ENCODE data around the gene TRDMT1. TPM values are rescaled to one million over a fixed set of nuclear protein-coding genes. Genes with fewer than 3 reads are reported as not detected.

Gene TRDMT1
- total and polyA plus RNA-seq, 2 donors (not counting 1 experiment from before 2014, with no cell fraction given): 3.0 to 20.4 TPM

- H3K9me3 ChIP-seq (ENCODE audit: control extremely low read depth in 1 of 3, control insufficient read depth in 2 of 3, insufficient read depth in 1 of 3, low read length in 2 of 3): no peaks in the 10 kb centered on the region
- no peak overlapping the region for H3K4me2 ChIP-seq (replicated peaks; ENCODE audit: low read depth, low read length, poor library complexity, severe bottlenecking)
- no CpG with 5 or more reads among the region's 4 CpGs for WGBS (ENCODE audit: insufficient coverage)
- no peak overlapping the region for H3K9ac ChIP-seq (ENCODE audit: low read length)
- Mint-ChIP-seq H3K4me1 (peaks cover 27% of the 10 kb centered on the region), H3K9me3 (ENCODE audit: insufficient read depth) (no peaks in the 10 kb centered on the region), H3K27ac (no peak overlapping the region), H3K4me3 (no peak overlapping the region), H3K27me3 (no peaks in the 10 kb centered on the region)
- H4K20me1 ChIP-seq (ENCODE audit: control insufficient read depth, insufficient read depth, low read length, poor library complexity, severe bottlenecking): peaks cover 26% of the 10 kb centered on the region
- H3K79me2 ChIP-seq (ENCODE audit: control insufficient read depth, insufficient read depth, low read length): peaks cover 49% of the 10 kb centered on the region
- no peak for DNase-seq
- H2AFZ ChIP-seq (ENCODE audit: insufficient read depth, low read depth, low read length, poor library complexity, severe bottlenecking): no peak overlapping the region
- H3K27me3 ChIP-seq (replicated peaks in 1 of 4; ENCODE audit: control extremely low read depth in 1 of 4, control insufficient read depth in 3 of 4, insufficient read depth in 4 of 4, low read length in 3 of 4): no peaks in the 10 kb centered on the region
- CTCF ChIA-PET: interaction anchor here (7.0 kb wide), 1 partner anchor 25 kb away, joined by 94 read pairs; the partner anchor contains the start of gene TRDMT1
- H3K27ac ChIP-seq (ENCODE audit: low read length in 2 of 2): no peak overlapping the region
- no peak for ATAC-seq (ENCODE audit: low read depth)
- no peak for TF ChIP-seq EZH2 (IDR thresholded peaks at IDR 0.05; ENCODE audit: borderline replicate concordance, insufficient read depth, low read depth, low read length, poor library complexity, severe bottlenecking)
- TF ChIP-seq CTCF (IDR thresholded peaks at IDR 0.05): no peak
- POLR2A ChIA-PET: no interaction called here
- H3K4me3 ChIP-seq (ENCODE audit: control extremely low read depth in 1 of 5, extremely low read depth in 1 of 5, insufficient read depth in 1 of 5, low read depth in 2 of 5, low read length in 4 of 5): no peak overlapping the region
- intact Hi-C loops (cut with micrococcal nuclease): loop anchor here (5.0 kb wide), 1 partner anchor 416 kb away; the partner anchor contains the start of gene STAM
- peaks cover 0 to 1% of the 10 kb centered on the region in 2 experiments for H3K36me3 ChIP-seq (replicated peaks in 1 of 2; ENCODE audit: control extremely low read depth in 1 of 2, control insufficient read depth in 1 of 2, extremely low read depth in 1 of 2, insufficient read depth in 2 of 2, low read length in 1 of 2)
- peaks cover 15 to 20% of the 10 kb centered on the region in 2 donors for H3K4me1 ChIP-seq (ENCODE audit: control insufficient read depth in 2 of 2, insufficient read depth in 2 of 2, low read length in 2 of 2)
Observed at GRCh38 chr10:17225808-17226207, 24.3 kb upstream of the TRDMT1 start.

GRCh38 chr10:17222329-17222728, 20.9 kb upstream of the TRDMT1 start:
- peaks cover 10 to 12% of the 10 kb centered on the region in 2 donors for H3K4me1 ChIP-seq (ENCODE audit: control insufficient read depth in 2 of 2, insufficient read depth in 2 of 2, low read length in 2 of 2)
- no peaks in the 10 kb centered on the region for H3K36me3 ChIP-seq (replicated peaks in 1 of 2; ENCODE audit: control extremely low read depth in 1 of 2, control insufficient read depth in 1 of 2, extremely low read depth in 1 of 2, insufficient read depth in 2 of 2, low read length in 1 of 2)
- H2AFZ ChIP-seq (ENCODE audit: insufficient read depth, low read depth, low read length, poor library complexity, severe bottlenecking): no peak overlapping the region
- ChIA-PET POLR2A (no interaction called here), CTCF (interaction anchor here (0.8 to 1.1 kb wide), 2 partner anchors 11 to 407 kb away, joined by 3 to 5 read pairs; no protein-coding TSS in a partner anchor)
- H3K79me2 ChIP-seq (ENCODE audit: control insufficient read depth, insufficient read depth, low read length): peaks cover 50% of the 10 kb centered on the region
- H3K27me3 ChIP-seq (replicated peaks in 1 of 4; ENCODE audit: control extremely low read depth in 1 of 4, control insufficient read depth in 3 of 4, insufficient read depth in 4 of 4, low read length in 3 of 4): no peaks in the 10 kb centered on the region
- no peak overlapping the region for H3K4me3 ChIP-seq (ENCODE audit: control extremely low read depth in 1 of 5, extremely low read depth in 1 of 5, insufficient read depth in 1 of 5, low read depth in 2 of 5, low read length in 4 of 5)
- no peak for DNase-seq
- no peak overlapping the region for H3K9ac ChIP-seq (ENCODE audit: low read length)
- TF ChIP-seq CTCF (IDR thresholded peaks at IDR 0.05): no peak
- TF ChIP-seq EZH2 (IDR thresholded peaks at IDR 0.05; ENCODE audit: borderline replicate concordance, insufficient read depth, low read depth, low read length, poor library complexity, severe bottlenecking): no peak
- ATAC-seq (ENCODE audit: low read depth): no peak
- no peaks in the 10 kb centered on the region for H3K9me3 ChIP-seq (ENCODE audit: control extremely low read depth in 1 of 3, control insufficient read depth in 2 of 3, insufficient read depth in 1 of 3, low read length in 2 of 3)
- H3K4me2 ChIP-seq (replicated peaks; ENCODE audit: low read depth, low read length, poor library complexity, severe bottlenecking): no peak overlapping the region
- no peaks in the 10 kb centered on the region for H3K27me3 Mint-ChIP-seq
- H4K20me1 ChIP-seq (ENCODE audit: control insufficient read depth, insufficient read depth, low read length, poor library complexity, severe bottlenecking): peaks cover 26% of the 10 kb centered on the region
- no peak overlapping the region for H3K4me3 Mint-ChIP-seq
- H3K27ac Mint-ChIP-seq: no peak overlapping the region
- H3K9me3 Mint-ChIP-seq (ENCODE audit: insufficient read depth): no peaks in the 10 kb centered on the region
- intact Hi-C loops (cut with micrococcal nuclease): no loop called here
- H3K4me1 Mint-ChIP-seq: peaks cover 17% of the 10 kb centered on the region
- WGBS (ENCODE audit: insufficient coverage): 91% methylated on average over 4 of the region's 4 CpGs
- no peak overlapping the region for H3K27ac ChIP-seq (ENCODE audit: low read length in 2 of 2)

Measured in B cell (primary cell).